ENCODE data around the gene C12orf56.

The C12orf56 gene, protein sequence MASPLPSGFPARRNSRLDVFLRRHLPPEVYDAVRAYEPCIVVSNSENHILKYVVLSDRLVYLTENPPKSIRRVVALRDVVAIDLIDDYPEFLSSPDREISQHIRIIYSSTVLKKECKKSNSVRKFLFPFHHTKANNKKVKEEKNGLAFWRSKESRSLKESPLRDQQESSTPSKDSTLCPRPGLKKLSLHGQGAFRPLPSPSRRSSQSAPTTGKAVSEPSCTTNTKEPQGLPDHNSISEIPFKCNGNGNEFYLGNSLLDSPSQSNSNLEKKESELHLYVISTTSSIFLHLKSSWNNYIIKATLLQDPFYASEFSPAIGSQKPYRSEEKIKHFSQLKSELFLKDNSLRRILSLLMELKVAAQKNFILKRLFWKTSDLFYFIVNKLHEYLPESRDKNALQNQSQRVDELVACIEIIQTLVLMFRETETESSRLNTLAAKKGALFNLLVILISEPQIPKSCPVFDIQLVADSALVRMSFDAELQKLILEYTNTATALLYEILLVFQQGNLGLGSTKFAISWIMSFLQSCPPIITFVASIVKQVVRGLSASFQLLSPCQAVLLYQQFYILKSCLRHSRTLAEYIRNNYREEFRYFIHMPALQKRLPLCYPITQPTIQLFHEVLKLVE

DNA sequence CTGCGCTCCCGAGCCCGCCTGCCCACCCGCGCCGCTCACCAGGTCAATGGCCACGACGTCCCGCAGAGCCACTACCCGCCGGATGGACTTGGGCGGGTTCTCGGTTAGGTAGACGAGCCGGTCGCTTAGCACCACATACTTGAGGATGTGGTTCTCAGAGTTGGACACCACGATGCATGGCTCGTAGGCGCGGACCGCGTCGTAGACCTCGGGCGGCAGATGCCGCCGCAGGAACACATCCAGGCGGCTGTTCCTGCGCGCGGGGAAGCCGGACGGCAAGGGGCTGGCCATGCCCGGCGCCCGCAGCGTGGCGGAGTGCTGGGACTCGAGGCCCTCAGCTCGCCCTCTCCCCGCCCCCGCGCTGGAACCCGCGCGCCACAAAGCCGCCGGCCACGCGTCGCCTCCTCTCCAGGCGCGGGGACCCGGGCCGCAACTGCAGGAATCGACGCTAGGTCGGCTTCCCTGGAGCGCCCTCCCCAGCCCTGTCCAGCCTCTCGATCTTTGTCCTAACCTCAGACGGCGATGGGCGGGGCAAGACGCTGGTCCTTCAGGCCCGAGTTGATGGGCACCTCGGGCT is at the start of gene C12orf56:
Gene C12orf56, minus strand, starts transcription at position 484 of the 577 bp plus-strand sequence. Its CDS starts 193 bp downstream, at position 291.
- peak; percentile 45 for DNase-seq

DNA sequence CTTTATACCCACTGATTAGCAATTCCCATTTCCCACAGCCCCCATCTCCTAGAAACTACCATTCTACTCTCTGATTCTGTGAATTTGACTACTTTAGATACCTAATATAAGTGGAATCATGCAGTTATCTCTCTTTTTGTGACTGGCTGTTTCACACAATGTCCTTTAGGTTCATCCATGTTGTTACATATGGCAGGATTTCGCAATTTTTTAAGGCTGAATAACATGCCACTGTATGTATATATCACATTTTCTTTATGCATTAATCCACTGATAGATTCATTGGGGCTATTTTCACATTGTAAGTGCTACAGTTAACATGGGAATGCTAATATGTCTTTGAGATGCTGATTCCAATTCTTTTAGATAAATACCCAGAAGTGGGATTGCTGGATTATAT is 49.5 kb upstream of the C12orf56 start:
- no peak for DNase-seq

DNA sequence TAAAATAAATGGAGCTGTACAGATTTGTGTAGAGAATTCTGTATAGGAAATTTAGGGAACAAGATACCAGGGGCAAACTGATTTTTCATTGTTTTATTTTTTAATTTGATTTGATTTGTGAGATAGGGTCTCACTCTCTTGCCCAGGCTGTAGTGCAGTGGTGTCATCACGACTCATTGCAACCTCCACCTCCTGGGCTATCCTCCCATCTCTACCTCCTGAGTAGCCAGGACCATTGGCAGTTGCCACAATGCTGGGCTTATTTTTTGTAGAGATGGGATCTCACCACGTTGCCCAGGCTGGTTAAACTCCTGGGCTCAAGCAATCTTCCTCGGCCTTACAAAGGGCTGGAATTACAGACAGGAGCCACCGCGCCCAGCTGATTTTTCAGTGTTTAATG is 43.4 kb upstream of the C12orf56 start:
- DNase-seq: no peak

DNA sequence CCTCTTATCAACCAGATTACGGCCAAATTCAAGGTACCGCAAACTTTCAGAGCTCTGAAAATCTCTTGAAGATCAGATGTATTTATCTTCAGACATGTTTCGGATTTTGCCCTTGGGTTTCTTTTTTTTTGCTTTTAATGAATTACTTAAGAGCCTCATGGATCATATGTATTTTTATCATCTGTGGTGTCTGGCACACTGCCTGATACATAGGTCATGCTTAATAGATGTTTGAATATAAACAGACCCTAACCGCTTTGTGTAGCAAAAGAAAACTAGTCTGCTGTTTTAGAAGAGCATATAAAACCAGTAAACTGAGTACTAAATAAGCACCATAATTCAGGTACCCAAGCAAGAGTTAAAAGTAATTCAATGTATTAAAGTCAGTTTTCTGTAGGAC is 41.2 kb upstream of the C12orf56 start:
- no peak for DNase-seq

DNA sequence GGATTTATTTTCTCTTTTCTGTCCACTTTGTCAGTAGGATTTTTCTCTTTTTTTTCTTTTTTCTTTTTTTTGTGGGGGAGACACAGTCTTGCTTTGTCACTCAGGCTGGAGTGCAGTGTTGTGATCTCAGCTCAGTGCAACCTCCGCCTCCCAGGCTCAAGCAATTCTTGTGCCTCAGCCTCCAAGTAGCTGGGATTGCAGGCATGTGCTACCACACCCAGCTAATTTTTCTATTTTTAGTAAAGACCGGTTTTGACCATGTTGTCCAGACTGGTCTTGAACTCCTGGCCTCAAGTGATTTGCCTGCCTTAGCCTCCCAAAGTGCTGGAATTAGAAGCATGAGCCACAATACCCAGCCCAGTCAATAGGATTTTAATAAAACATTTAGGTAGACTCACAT is 40.3 kb upstream of the C12orf56 start:
- DNase-seq: no peak

DNA sequence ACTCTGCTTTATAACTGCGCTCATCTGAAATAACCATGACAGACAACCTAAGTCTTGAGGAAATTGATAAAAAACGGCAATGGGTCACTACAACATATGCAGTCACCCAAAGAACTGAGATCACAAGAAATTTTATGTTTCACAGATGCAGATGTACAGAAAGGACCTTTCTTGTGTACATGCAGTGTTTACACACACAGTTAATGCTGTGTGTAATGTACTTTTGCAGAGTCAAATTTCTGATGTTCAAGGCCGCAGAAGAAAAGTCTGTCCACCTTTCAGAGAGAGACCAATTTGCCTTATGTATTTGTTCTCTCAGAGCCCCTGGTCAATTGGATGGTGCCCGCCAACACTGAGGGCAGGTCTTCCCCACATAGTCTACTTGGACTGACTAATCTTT is 38.4 kb upstream of the C12orf56 start:
- DNase-seq: no peak

DNA sequence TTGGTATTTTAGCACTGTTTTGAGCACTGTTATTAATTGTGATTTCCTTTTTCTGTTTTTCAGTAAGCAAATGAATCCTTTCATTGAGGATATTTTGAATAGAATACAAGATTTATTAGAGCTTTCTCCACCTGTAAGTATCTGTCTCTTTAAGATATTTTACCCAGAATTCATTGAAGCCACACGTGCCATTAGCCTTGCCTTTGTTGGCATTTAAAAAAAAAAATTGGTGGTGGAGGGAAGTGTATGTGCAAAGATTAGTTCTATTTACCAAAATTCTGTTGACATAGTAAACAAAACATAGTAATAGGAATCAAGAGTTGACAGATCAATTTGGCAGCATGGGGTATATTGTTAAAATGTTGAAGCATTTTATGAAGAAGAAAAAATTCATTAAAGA is 37.4 kb upstream of the C12orf56 start:
- DNase-seq: no peak

DNA sequence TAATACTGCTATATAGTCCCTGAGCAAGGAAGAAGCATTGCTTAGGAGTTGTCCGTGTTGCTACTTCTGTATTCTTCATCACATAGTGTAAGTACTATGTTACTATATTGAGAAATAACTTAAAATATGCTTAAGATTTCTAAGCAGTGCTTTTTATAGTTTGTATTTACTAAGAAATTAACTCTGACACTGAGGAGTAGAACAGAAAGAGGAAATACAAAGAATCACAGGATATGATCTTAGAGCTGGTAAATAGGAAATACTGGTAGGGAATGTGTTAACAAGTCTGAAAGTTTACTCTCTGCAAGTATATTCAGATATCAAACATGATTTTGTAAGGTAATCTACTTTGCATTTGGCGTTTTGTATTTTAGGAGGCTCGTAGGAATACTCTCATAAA is 29.1 kb upstream of the C12orf56 start:
- no peak for DNase-seq

DNA sequence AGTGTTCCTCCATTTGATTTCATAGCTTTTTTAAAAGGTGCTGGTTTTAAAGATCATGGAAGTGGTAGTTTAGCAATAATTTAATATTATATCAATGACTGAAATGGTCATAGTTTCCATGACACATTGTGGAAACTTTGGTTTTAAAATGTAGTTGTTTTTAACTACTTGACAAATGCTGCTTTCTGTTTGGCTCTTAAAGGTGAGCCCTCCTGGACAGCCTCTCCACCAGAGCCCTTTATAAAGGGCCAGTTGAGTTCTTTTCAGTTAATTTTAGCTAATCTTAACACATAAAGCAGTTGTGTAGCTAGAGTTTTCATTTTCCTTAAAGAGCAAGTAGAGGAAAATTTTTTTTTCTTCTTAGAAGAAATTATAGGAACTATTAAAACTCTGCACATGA is 27.7 kb upstream of the C12orf56 start:
- DNase-seq: no peak

DNA sequence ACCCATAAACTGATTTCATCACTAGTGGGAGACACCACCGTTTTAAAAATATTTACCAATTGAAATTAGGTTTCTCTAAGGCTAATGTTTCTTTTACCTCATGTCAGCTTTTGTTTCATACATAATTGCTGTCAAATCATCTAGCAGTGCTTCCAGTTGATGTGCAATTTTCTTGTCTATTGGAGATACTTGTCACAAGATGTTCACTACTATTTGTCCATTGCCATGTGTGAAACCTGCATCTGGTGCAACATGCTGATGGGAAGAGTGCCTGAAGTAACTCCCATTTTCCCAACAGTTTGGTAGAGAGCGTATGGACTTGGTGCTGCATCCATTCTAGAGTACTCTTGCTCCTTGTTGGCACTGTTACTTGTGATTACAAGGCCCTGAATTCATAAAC is 23.3 kb upstream of the C12orf56 start:
- no peak for DNase-seq

DNA sequence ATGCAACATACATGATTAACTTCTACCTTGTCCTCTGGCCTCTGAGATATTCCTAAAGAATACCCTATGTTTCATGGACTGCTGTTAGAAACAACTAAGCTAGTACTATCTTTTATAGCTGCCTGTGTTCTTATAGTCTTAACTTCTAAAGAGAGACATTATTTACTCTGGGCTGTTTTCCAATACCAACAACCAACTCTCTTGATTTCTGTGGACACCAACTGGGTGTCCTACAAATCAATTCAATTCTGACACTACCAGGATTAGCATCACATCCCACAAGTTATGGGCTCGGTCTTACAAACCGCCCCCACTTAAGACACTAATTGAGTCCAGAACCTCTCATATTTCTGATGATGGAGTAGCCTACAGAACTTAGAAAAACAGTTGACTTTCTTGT is 21.9 kb upstream of the C12orf56 start:
- no peak for DNase-seq

DNA sequence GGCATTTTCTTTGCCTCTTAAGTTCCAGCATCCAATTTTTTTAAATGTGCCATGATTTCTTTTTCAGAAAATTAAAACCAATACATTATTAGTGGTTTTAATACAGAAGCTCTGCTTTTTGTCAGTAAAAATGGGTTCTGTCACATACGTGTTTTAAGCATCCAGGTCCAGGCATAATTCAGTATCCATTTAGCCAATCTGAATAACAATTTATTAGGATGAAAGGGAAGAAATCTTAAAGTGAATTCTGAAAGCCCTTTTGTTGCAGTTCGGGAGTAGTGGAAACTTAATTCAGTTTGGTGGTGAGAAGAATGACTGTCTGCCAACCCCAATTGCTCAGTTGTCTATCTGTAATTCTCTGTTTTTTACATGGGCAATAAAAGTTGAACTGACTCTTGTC is 20.9 kb upstream of the C12orf56 start:
- DNase-seq: no peak

DNA sequence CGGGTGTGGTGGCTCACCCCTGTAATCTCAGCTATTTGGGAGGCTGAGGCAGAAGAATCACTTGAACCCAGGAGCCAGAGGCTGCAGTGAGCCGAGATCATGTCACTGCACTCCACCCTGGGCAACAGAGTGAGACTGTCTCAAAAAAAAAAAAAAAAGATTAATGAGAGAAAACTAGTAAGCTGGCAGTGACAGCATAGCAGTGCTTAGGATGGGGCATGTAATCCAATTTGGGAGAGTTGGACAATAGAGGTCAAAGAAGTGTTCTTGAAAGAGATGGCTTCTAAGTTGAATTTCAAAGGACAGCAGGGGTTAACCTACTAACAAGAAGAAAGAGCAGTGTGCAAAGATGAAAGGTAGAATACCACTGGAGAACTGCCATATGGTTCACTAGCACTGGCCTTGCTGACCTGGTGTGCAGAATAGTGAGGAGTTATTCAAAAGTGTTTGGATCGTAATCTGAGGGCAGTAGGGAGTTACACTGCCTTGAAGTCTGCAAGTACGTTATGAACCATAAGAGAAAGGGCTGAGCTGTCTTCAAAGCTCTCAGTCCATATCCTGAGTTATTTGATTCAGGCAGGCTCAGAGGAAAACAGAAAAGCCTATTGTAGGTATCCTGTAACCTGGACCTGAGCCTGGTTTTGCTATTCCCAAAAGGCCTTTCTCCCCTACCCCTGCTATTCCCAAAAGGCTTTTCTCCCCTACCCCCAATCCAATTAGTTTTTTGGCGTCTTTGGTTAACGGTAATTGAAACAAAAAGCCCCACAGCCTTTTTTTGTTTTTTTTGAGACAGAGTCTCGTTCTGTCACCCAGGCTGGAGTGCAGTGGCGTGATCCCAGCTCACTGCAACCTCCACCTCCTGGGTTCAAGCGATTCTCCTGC is 17.0 kb upstream of the C12orf56 start:
- DNase-seq: peak; percentile 18

DNA sequence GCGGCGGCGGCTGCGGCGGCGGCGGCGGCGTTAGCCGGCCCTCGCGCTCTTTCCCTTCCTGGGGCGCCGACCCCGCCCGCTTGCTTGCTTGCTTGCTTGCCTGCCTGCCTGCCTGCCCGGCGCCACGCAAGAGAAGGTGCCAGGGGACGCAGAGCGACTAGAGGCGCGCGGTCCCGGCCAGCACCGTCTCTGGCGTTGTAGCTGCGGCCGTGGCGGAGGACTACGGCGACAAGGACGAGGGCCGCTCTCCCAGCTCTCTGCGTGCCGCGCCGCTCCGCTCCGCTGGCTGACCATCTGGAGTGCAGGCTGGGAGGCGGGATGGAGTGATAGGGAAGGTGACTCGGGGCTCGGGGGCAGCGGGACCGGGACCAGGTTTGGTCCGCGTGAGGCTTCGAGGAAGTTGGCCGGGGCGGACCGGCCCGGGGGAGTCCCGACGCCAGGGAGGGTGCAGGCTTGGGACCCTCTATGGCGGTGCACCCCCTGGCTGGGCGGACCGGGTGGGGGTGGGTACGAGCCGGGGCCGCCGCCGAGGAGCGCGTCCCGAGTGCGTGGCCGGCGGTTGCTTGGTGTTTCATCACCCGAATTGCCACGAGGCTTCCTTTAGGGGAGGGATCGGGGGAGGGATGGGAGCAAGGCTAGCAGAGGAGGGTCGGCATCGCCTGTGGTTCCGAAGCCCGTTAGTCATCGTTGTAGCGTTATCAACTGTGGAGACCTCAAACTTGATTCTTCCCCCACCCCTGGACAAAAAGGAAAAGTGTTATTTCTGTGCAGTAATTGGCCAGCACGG is 14.1 kb upstream of the C12orf56 start:
- peak; percentile 93 for DNase-seq

DNA sequence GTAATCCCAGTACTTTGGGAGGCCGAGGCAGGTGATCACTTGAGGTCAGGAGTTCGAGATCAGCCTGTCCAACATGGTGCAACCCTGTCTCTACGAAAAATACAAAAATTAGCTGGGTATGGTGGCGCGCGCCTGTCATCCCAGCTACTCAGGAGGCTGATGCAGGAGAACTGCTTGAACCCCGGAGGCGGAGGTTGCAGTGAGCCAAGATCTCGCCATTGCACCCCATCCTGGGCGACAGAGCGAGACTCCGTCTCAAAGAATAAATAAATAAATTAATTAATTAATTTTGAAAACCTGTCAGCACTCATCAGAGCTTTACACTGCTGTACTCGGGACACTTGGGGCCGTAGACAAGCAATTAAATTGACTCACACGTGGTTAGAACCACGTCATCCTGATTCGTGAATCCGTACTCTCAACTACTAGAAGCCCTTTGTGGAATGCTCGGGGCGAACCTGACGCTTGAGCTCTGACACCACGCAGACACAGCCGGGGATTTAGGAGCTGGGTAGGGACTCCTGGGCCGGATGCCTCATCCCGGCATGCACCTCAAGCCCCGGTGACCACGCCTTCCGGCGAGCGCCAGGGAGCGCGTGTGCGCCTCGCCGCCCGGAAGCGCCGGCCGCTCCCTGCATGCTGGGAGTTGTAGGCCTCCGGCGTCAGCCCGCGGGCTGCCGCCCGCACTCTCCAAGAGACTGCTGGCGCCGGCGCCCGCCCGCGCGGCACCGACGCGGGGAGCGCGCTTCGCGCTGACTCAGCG is 13.3 kb upstream of the C12orf56 start, which contains the start of gene XPOT:
Gene XPOT, plus strand, starts transcription at position 686 of the 763 bp plus-strand sequence. CDS start 5,644 bp downstream, outside the sequence.
- DNase-seq: peak; percentile 98

DNA sequence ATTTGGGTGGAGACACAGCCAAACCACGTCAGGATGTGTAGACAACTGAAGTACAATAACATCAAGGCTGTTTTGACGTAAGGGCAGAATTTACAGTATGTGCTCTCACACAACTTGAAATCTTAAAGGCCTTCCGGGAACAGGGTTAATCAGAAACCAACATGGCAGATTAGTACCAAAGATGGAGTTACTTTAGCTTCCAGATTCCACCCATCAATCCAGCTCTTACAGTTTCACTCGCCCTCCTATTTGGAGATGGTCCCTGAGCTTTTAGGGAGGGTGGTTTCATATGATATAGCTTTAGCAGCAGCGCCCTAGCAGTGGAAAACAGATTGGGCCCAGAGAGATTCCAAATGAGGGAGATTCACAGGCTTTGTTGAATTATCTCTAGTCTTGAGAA is 11.6 kb upstream of the C12orf56 start:
- DNase-seq: no peak

DNA sequence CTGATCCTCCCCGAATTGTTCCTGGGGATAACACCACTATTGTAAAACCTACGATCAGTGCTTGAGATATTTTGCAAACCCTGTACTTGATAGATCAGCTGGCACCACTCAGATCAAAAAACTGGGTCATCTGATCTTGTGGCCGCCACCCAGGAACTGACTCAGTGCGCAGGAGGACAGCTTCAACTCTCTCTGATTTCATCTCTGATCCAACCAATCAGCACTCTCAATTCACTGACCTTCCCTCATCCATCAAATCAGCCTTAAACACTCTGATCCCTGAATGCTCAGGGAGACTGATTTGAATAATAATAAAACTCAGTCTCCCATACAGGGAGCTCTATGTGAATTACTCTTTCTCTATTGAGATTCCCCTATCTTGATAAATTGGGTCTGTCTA is 9.5 kb upstream of the C12orf56 start:
- peak; percentile 26 for DNase-seq

DNA sequence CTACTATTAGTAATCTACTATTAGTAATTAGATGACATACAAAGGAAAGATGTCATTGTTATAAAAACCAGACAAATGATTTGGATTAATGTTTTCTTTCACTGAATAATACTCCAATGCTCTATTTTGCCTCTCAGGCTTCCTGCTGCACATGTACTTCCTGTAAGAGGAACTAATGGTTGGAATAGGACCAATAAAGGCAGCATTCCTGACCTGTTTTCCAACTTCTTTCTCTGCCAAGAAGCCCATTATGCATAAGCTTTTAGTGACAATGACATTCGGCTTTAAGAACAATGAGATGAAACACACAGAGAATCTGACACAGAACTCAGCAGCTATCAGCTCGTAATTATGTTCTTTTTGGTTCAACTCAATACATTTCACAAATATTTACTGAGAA is 5.2 kb upstream of the C12orf56 start:
- DNase-seq: no peak

DNA sequence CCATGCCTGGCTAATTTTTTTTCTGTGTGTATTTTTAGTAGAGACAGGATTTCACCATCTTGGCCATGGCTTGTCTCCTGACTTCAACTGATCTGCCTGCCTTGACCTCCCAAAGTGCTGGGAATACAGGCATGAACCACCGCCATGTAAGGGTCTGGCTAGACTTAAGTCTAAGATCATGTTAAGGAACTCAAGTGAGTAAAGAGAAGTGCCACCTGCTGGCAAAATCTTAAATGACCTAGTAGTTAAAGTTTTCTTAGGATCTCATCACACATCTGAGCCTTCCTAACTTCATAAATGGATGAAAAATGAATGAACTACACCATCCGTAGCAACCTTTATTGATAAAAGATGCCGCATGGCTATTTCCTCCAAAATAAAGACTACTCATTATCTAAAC is 1.7 kb upstream of the C12orf56 start:
- peak; percentile 74 for DNase-seq

DNA sequence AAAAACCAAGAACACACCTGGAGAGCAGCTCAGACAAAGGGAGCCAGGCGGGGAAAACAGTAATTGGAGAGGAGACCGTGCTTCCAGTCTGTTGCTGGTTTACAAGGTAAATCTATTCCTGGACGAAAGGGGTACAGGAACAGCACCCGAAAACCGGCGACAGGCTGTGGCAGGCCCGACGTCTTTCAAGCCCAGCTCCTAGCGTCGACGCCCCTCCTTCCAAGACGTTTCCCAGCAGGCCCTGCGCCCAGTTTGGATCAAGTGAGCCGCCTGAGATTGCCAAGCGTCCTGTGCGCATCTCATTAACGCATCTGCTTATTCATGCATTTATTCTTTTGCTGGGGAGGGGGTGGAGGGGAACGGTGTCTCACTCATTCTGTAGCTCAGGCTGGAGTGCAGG is 1.4 kb downstream of the C12orf56 start:
- DNase-seq: no peak

DNA sequence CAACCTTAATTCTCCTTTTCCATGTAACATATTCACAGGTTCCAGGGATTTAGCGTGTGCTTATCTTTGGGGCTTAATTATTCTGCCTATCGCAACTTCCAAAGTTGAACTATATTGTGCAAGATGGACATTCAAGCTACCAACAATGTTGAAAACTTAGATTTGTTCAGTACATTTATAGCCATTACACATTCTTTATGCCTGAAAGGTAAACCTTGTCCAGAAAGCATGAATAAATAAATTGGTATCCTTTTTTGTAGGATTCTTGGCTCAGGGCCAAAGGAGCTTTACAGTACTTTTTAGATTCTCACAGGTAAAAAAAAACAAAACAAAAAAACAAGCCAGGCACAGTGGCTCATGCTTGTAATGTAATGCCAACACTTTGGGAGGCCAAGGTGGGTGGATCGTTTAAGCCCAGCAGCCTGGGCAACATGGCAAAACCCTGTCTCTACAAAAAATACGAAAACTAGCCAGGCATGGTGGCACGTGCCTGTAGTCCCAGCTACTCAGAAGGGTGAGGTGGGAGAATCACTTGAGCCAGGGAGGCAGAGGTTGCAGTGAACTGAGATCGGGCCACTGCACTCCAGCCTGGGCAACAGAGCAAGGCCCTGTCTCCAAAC is 3.3 kb downstream of the C12orf56 start:
- no peak for DNase-seq

Data from hematopoietic multipotent progenitor cell treated with erythropoietin and hydrocortisone succinate and interleukin-3 and kit ligand, for 4 days (in vitro differentiated cells).